22Rv1 (cell line): ENCODE data around the gene WDR44.

Experiments
- ZFX ChIP-seq: fragments of 450-650 bp; IDR thresholded peaks from 2 replicates; pipeline ENCODE4 v1.6.1; 2017; ENCODE audit warnings: antibody characterized with exemption, borderline replicate concordance
- TF ChIP-seq, protein P1 (sequence below): fragments of 450-650 bp; IDR thresholded peaks from 2 replicates; pipeline ENCODE4 v1.5.1; 2017; ENCODE audit warnings: mild to moderate bottlenecking

DNA sequence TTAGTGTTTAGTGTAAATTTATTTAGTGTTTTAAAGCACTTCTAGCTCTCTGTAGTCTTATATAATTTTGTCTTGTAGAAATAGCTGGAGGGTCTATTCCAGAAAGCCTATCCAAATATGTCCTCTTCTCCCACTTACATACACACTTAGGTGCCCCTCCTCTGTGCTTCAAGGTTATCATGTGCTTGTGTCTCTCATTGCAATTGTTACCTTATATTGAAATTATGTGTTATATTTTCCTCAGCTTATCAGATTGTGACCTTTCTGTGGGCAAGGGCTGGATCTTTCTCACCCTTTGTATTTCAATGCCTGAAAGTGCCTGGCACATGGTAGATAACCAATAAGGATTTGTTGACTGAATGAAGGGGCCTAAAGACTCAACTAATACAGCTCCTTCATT, 18.4 kb downstream of the WDR44 start:
- TF ChIP-seq, protein P1, sequence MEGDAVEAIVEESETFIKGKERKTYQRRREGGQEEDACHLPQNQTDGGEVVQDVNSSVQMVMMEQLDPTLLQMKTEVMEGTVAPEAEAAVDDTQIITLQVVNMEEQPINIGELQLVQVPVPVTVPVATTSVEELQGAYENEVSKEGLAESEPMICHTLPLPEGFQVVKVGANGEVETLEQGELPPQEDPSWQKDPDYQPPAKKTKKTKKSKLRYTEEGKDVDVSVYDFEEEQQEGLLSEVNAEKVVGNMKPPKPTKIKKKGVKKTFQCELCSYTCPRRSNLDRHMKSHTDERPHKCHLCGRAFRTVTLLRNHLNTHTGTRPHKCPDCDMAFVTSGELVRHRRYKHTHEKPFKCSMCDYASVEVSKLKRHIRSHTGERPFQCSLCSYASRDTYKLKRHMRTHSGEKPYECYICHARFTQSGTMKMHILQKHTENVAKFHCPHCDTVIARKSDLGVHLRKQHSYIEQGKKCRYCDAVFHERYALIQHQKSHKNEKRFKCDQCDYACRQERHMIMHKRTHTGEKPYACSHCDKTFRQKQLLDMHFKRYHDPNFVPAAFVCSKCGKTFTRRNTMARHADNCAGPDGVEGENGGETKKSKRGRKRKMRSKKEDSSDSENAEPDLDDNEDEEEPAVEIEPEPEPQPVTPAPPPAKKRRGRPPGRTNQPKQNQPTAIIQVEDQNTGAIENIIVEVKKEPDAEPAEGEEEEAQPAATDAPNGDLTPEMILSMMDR = no peak
- TF ChIP-seq ZFX = no peak
